Measurements from ENCODE around the gene ELMO2.
"Not testable (repeated sequence)": the region's sequence is repeated elsewhere in the genome, so short reads cannot be mapped to it uniquely, and the experiment has no call there.

The ELMO2 gene

GRCh38 chr20:46406986-46407670 is 713 bp upstream of the ELMO2 start:
- DNase-seq (ENCODE audit: low read depth in 3 of 3), result peak; percentile 81 to 88 (median 87)

GRCh38 chr20:46402331-46402811 is 4.0 kb downstream of the ELMO2 start:
- DNase-seq (ENCODE audit: low read depth in 3 of 3), result no peak

GRCh38 chr20:46401478-46401860 is 4.9 kb downstream of the ELMO2 start:
- no peak for DNase-seq (ENCODE audit: low read depth in 3 of 3)

- DNase-seq (ENCODE audit: low read depth in 3 of 3), result no peak
Measured at GRCh38 chr20:46400828-46401477, 5.5 kb downstream of the ELMO2 start.

- DNase-seq (ENCODE audit: low read depth in 3 of 3), result no peak
Measured at GRCh38 chr20:46400253-46400652, 6.2 kb downstream of the ELMO2 start.

- no peak for DNase-seq (ENCODE audit: low read depth in 3 of 3)
Measured at GRCh38 chr20:46399401-46399800, 7.0 kb downstream of the ELMO2 start.

- no peak for DNase-seq (ENCODE audit: low read depth in 3 of 3)
Measured at GRCh38 chr20:46398963-46399362, 7.5 kb downstream of the ELMO2 start.

GRCh38 chr20:46396052-46396740 is 10.2 kb downstream of the ELMO2 start:
- no peak for DNase-seq (ENCODE audit: low read depth in 3 of 3)

- no peak for DNase-seq (ENCODE audit: low read depth in 3 of 3)
Measured at GRCh38 chr20:46394872-46395760, 11.3 kb downstream of the ELMO2 start.

GRCh38 chr20:46393967-46394366 is 12.4 kb downstream of the ELMO2 start:
- no peak for DNase-seq (ENCODE audit: low read depth in 3 of 3)

- DNase-seq (ENCODE audit: low read depth in 3 of 3), result no peak
Measured at GRCh38 chr20:46388937-46389336, 17.5 kb downstream of the ELMO2 start.

- no peak for DNase-seq (ENCODE audit: low read depth in 3 of 3)
Measured at GRCh38 chr20:46388201-46388836, 18.1 kb downstream of the ELMO2 start.

GRCh38 chr20:46387054-46387453 is 19.4 kb downstream of the ELMO2 start:
- DNase-seq (ENCODE audit: low read depth in 3 of 3), result not testable (repeated sequence)

- DNase-seq (ENCODE audit: low read depth in 3 of 3), result no peak
Measured at GRCh38 chr20:46378412-46379009, 27.9 kb downstream of the ELMO2 start.

- no peak for DNase-seq (ENCODE audit: low read depth in 3 of 3)
Measured at GRCh38 chr20:46377518-46377917, 28.9 kb downstream of the ELMO2 start.

- DNase-seq (ENCODE audit: low read depth in 3 of 3), result no peak
Measured at GRCh38 chr20:46376196-46376785, 30.1 kb downstream of the ELMO2 start.

- no peak for DNase-seq (ENCODE audit: low read depth in 3 of 3)
Measured at GRCh38 chr20:46375771-46376170, 30.6 kb downstream of the ELMO2 start.

- no peak for DNase-seq (ENCODE audit: low read depth in 3 of 3)
Measured at GRCh38 chr20:46374383-46374782, 32.0 kb downstream of the ELMO2 start.

GRCh38 chr20:46371656-46372055 is 34.8 kb downstream of the ELMO2 start:
- no peak for DNase-seq (ENCODE audit: low read depth in 3 of 3)

GRCh38 chr20:46368902-46369268 is 37.5 kb downstream of the ELMO2 start:
- no peak for DNase-seq (ENCODE audit: low read depth in 3 of 3)

Data from stimulated activated CD4-positive, alpha-beta T cell treated with anti-CD3 and anti-CD28 coated beads, TNF-alpha, amount 100 ng/mL, for 24 hours (primary cell).